DOHH2 (cell line): ENCODE results near the gene NPPA.

ENCODE experiments used
- CTCF ChIP-seq: fragments of 200-600 bp; sonication (generic); IDR thresholded peaks from one replicate; pipeline ENCODE4 v1.5.1; 2014; ENCODE audit warnings: antibody characterized with exemption, mild to moderate bottlenecking, low read depth, low read length; ENCODE audit not compliant: poor library complexity, severe bottlenecking
- EZH2phosphoT487 ChIP-seq: fragments of 200-600 bp; sonication (generic); IDR thresholded peaks from 2 replicates; pipeline ENCODE4 v1.6.1; 2017; ENCODE audit warnings: borderline replicate concordance, mild to moderate bottlenecking, antibody characterized with exemption, low read length, moderate library complexity, mixed read lengths

GRCh38 chr1:11891433-11892186 lies 44.0 kb upstream of the NPPA start:
- TF ChIP-seq CTCF (no peak), EZH2phosphoT487 (no peak)
